Activated T-cell treated with anti-CD3 and anti-CD28 coated beads for 24 hours (primary cell): ENCODE results near the gene ZRSR2.
"Not testable (repeated sequence)": the region's sequence is repeated elsewhere in the genome, so short reads cannot be mapped to it uniquely, and the experiment has no call there.

Experiments used
- DNase-seq: peaks from one replicate; pipeline ENCODE4 v3.0.0-alpha.2; 2020; ENCODE audit warnings: low read depth

Gene ZRSR2

DNA sequence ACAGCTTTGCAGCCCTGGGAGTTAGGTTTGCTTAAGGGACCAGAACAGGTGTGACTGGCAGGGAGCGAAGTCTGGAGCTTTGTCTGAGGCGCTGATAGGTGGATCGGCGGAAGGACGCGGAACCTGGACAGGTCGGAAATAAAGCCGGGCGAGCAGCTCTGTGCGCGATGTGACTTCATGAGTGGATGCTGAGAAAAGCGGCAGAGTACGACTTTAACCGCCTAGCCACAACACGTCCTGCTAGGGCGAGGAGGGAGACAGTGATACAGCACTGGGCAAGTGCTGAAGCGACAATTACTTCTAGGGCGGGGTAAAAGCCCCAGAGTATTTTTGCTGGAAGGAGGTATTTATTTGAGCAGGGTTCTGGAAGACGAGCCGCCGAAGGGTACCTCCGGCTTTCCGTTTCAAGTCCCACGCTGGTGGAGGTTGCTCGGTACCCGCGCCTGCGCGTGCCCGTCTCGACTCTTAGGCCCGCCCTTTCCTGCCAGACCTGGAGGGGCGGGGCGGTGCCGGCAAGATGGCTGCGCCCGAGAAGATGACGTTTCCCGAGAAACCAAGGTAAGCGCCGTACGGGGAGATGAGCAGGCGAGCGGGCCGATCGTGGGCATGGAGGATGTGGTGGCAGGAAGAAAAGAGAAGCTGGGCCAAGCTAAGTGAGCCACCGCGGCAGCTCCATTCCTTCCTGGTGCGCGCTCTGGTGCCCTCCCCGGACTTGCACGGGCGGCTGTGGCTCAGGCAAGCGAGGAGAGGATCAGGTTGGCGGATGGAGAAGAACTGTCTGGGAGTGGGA, at the start of gene ZRSR2:
Gene ZRSR2 (plus strand): TSS at position 506 of the 790 bp plus-strand sequence. CDS start 12 bp downstream, at position 518.
- peak; percentile 79 for DNase-seq

- no peak for DNase-seq
Measured at GRCh38 chrX:15744181-15744867, 46.0 kb upstream of the ZRSR2 start.

- DNase-seq, result no peak
Measured at GRCh38 chrX:15745179-15745578, 45.1 kb upstream of the ZRSR2 start.

GRCh38 chrX:15746651-15747050, 43.6 kb upstream of the ZRSR2 start:
- DNase-seq, result not testable (repeated sequence)

DNA sequence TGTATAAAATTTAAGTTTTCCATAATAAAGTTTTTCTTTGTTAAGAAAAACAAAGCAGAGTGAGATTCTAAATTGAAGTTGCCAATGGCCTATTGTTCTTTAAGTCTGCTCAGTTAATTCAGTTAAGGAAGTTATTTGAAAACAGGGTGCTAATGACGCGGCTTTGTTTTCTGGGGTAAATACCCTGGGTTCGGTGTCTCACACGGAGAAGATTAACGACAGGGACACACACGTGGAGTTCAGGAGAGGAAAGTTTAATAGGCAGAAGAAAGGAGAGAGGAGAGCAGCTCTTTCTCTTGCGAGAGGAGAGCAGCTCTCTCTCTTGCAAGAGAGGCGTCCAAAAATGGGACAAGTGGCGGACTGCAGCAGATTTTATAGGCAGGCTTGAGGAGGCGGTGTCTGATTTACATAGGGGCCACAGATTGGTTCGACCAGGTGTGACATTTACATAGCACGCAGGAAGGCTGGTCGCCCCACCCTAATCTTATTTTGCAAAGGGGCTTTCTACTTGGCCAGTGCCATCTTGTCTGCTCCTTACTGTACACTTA, 42.6 kb upstream of the ZRSR2 start:
- DNase-seq, result no peak

- DNase-seq, result no peak
Measured at GRCh38 chrX:15748841-15749240, 41.4 kb upstream of the ZRSR2 start.

DNA sequence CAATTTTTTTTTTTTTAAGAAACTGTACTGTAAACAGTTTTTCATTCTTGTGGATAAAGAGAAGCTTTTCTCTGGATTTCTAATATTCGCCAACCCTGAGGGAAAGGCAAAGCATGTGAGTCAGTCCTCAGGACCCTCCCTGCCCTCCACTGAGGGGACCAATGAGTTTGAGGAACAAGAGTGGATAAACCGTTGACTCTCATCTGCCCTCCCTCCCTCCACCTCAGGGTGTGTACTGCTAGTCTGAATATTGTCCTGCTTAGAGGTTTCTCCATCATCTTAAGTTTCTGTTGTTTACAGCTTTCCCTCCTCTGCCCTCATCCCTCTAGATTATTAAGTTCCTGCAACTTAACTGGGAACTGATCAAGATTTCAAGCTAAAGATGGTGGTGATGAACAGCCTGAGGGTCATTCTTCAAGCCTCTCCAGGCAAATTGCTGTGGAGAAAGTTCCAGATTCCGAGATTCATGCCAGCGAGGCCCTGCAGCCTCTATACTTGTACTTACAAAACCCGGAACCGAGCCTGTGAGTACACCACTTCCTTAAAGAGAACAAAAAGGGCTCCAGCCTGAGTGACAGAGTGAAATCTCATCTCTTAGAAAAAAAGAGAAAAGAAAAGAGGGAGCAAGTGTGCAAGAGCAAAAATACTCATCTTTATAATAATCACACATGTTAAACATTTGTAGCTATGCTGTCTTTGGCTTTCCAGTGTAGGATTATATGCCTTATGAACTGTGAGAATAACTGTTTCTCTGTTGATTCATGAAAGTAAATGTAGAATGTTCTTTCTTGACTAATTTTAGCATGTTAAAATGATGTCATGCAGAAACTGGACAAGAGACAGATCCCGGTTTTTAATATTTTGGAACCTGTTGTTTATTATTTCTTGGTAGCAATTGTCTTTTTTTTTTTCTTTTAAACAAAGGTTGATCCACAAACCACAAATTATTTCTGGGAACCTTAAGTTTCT, 40.4 kb upstream of the ZRSR2 start:
- DNase-seq, result no peak

DNA sequence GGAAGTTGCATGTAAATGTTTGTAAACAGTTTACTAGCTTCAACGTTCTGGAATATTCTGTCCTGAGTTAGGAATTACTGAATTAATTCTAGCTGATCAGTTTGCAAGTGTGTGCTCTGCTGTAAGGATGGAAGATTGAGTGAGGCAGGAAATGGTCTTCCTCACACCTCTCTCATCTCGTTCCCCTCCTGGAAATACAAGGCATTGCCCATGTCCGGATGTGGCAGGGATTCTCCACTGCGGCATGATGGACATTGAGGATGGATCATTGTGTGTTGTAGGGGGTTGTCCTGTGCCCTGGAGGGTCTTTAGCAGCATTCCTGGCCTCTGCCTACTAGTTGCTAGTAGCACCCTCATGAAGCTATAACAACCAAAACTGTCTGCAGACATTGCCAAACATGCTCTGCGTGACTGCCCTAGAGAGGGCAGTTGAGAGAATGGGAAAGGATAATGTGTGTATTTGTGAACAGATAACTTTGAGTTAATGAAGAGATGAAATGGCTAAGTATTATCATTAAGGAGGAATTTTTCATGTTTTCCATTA, 39.6 kb upstream of the ZRSR2 start:
- no peak for DNase-seq

- DNase-seq, result no peak
Measured at GRCh38 chrX:15751155-15751819, 39.0 kb upstream of the ZRSR2 start.

DNA sequence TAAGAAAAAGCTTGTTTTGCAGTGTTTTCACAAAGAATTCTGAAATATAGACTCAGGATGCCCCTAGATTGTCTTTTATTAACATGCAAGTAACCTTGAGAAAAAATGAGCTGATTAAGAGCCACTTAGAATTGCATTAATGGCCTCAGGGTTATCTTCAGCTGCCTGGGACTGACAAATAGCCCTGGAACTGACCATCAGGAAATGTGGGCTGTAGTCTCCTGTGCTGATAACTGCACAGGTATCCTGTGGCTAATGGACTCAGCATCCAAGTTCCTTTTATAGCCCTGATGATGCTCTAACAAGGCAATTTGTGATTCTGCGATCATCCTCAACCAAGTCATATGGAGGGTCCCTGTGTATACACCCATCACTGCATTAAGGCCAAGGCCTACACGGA, 35.2 kb upstream of the ZRSR2 start:
- no peak for DNase-seq

DNA sequence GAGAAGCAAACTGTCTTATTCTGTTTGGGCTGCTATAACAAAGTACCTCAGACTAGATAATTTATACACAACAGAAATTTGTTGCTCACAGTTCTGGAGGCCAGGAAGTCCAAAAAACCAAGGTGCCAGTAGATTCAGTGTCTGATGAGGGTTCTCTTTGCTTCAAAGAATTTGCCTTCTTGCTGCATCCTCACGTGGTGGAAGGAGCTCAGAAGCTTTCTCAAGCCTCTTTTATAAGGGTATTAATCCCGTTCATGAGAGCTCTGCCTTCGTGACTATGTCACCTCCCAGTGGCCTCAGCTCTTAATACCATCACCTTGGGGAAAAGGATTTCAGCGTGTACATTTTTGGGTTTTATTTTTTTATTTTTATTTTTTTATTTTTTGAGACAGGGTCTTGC, 32.1 kb upstream of the ZRSR2 start:
- DNase-seq, result no peak

- DNase-seq, result not testable (repeated sequence)
Measured at GRCh38 chrX:15759886-15760285, 30.4 kb upstream of the ZRSR2 start.

- no peak for DNase-seq
Measured at GRCh38 chrX:15761564-15762191, 28.6 kb upstream of the ZRSR2 start.

GRCh38 chrX:15769300-15769954, 20.9 kb upstream of the ZRSR2 start:
- no peak for DNase-seq

DNA sequence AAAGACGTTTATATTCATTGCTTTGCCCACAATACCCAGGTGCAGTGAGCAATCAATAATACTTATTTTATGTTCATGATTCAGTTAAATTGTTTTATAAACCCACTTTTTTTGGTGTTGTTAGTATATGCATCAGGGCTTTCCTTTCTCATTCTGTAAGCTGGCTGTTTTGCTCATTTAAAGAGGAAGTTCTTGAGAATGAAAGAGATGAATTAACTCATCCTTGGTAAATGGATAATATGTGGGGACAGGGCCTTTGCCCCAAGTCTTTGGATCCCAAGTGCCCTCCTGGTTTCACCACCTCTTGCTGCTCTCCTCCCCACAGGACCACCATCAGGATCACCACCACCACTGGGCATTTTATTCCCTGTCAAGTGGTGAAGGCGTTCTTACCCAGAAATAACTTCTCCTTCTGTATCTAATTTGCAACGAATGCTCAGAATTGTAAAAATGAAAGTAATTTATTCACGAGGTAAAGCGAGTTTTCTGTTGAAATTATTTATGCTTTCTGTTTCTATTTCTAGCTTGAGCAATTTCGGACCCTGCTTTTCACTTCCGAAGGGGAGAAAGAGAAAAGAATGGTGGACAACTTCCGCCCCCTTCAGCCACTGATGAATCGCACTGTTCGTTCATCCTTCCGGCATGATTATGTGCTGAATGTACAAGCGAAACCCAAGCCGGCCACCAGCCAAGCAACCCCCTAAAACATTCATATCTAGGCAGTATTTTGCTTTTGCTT, 8.2 kb upstream of the ZRSR2 start:
- DNase-seq, result no peak

- DNase-seq, result no peak
Measured at GRCh38 chrX:15785176-15785750, 5.0 kb upstream of the ZRSR2 start.

GRCh38 chrX:15786915-15787314, 3.4 kb upstream of the ZRSR2 start:
- no peak for DNase-seq

- no peak for DNase-seq
Measured at GRCh38 chrX:15790769-15791290, 546 bp downstream of the ZRSR2 start.

DNA sequence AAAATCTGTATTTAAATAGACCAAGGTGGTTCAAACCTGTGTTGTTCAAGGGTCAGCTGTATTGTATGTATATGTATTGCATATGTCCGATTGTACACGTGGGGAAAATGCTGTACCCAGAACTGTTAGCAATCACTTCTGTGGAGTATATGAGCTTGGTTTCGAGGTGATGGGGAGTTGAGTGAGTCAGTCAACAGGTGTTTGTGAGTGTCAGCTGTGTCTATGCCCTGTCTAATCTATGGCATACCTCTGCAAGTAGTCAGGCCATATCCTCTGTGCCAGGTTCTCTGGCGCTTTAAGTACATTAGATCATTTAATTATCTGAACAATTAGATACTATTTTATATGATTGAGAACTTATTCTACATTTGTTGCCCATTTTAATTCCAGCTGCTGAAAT, 7.4 kb downstream of the ZRSR2 start:
- no peak for DNase-seq
